ENCODE data around the gene IDH3B.

GRCh38 chr20:2680046-2680445 lies 16.0 kb upstream of the IDH3B start:
- no peak for TF ChIP-seq CTCF (IDR thresholded peaks at IDR 0.05)
- no peak for TF ChIP-seq POLR2A (IDR thresholded peaks at IDR 0.05)
